H1 (cell line): Measurements from ENCODE around the gene VAPB. TPM values are rescaled to one million over a fixed set of nuclear protein-coding genes. Genes with fewer than 3 reads are reported as not detected.

Experiments used
- CTCF ChIA-PET: fragments of 300-600 bp; sonication (Branson Sonifier 250); formaldehyde crosslinking; loops from one replicate; lab custom pipeline; 2021; ENCODE audit not compliant: partially characterized antibody; lab: Charles Lee
- POLR2A ChIA-PET: fragments of 300-600 bp; sonication (Branson Sonifier 250); formaldehyde crosslinking; loops from one replicate; lab custom pipeline; 2021; ENCODE audit warnings: inconsistent platforms; ENCODE audit not compliant: partially characterized antibody; lab: Charles Lee
- DNase-seq, 2 experiments: peaks; one replicate each; pipeline versions ENCODE4 v3.0.0 to v3.0.0-alpha.2; 2010 to 2022; ENCODE audit warnings: low spot score in 2 of 2, low read depth in 1 of 2, mixed read lengths in 1 of 2
- FAIRE-seq: peaks from 2 replicates; lab custom pipeline; 2011; peaks lifted over from hg19 to GRCh38; lab: Jason Lieb, UNC
- H2AFZ ChIP-seq: 2 replicates; pipeline ENCODE4 v1.8.1; 2012; ENCODE audit warnings: low read length, inconsistent platforms
- H2AK5ac ChIP-seq: 2 replicates; pipeline ENCODE4 v1.6.1; 2013; ENCODE audit warnings: low read depth, low read length
- H2BK120ac ChIP-seq: replicated peaks from 2 replicates; pipeline ENCODE3; 2013; ENCODE audit warnings: low read depth, low read length, inconsistent platforms
- H2BK12ac ChIP-seq: 2 replicates; pipeline ENCODE4 v1.6.1; 2013; ENCODE audit warnings: low read depth, low read length
- H2BK15ac ChIP-seq: 2 replicates; pipeline ENCODE4 v1.6.1; 2013; ENCODE audit warnings: low read length
- H2BK20ac ChIP-seq: 2 replicates; pipeline ENCODE4 v1.6.1; 2013; ENCODE audit warnings: low read length
- H2BK5ac ChIP-seq: 2 replicates; pipeline ENCODE4 v1.6.1; 2013; ENCODE audit warnings: low read depth, low read length
- H3K14ac ChIP-seq: 2 replicates; pipeline ENCODE4 v1.6.1; 2013; ENCODE audit warnings: inconsistent platforms; ENCODE audit not compliant: insufficient read length
- H3K18ac ChIP-seq: 2 replicates; pipeline ENCODE4 v1.6.1; 2013; ENCODE audit warnings: low read length; ENCODE audit errors: extremely low read depth
- H3K23ac ChIP-seq: 2 replicates; pipeline ENCODE4 v1.6.1; 2013; ENCODE audit warnings: inconsistent platforms; ENCODE audit not compliant: insufficient read length
- H3K23me2 ChIP-seq: 2 replicates; pipeline ENCODE4 v1.6.1; 2013; ENCODE audit warnings: low read depth, low read length
- H3K27ac ChIP-seq: 2 replicates; pipeline ENCODE4 v1.6.1; 2011; ENCODE audit warnings: low read depth, low read length, inconsistent platforms
- H3K27me3 ChIP-seq, 4 experiments: replicated peaks in 1 of 4; 1 replicate in 1 of 4; 2 replicates in 3 of 4; pipeline versions ENCODE4 v1.6.1 to v1.8.1; 2011 to 2013; ENCODE audit warnings: low read length in 3 of 4, mild to moderate bottlenecking in 3 of 4, inconsistent platforms in 2 of 4, mixed read lengths in 2 of 4, moderate library complexity in 1 of 4; ENCODE audit not compliant: control insufficient read depth in 3 of 4, insufficient read depth in 3 of 4; ENCODE audit errors: extremely low read depth in 1 of 4
- H3K36me3 ChIP-seq, 4 experiments: 2 replicates each; pipeline versions ENCODE4 v1.6.1 to v1.8.1; 2011 to 2013; ENCODE audit warnings: mild to moderate bottlenecking in 4 of 4, low read length in 3 of 4, moderate library complexity in 2 of 4, control low read depth in 1 of 4, inconsistent platforms in 1 of 4; ENCODE audit not compliant: insufficient read depth in 4 of 4, control insufficient read depth in 2 of 4
- H3K4ac ChIP-seq: replicated peaks from 2 replicates; pipeline ENCODE3; 2013; ENCODE audit warnings: low read length, low read depth, mixed read lengths, inconsistent platforms; ENCODE audit not compliant: insufficient read length
- H3K4me1 ChIP-seq, 4 experiments: replicated peaks in 1 of 4; 1 replicate in 1 of 4; 2 replicates in 3 of 4; pipeline versions ENCODE4 v1.6.1 to v1.8.1; 2011 to 2013; ENCODE audit warnings: low read length in 3 of 4, inconsistent platforms in 2 of 4, mixed read lengths in 1 of 4; ENCODE audit not compliant: insufficient read depth in 4 of 4, control insufficient read depth in 3 of 4
- H3K4me2 ChIP-seq, 2 experiments: 2 replicates each; pipeline versions ENCODE4 v1.6.1 to v1.8.1; 2011 to 2013; ENCODE audit warnings: low read depth in 2 of 2, low read length in 2 of 2, control low read depth in 1 of 2, inconsistent platforms in 1 of 2, mild to moderate bottlenecking in 1 of 2; ENCODE audit not compliant: insufficient read depth in 1 of 2
- H3K4me3 ChIP-seq, 4 experiments: fragments of 200-600, 300-600 bp in 1 of 4; sonication (generic), shearing (Covaris generic), sonication (Bioruptor Twin) in 1 of 4; 2 replicates each; pipeline versions ENCODE4 v1.5.1 to v1.8.1; 2011 to 2016; ENCODE audit warnings: low read length in 4 of 4, low read depth in 3 of 4, control low read depth in 2 of 4, inconsistent platforms in 2 of 4, mild to moderate bottlenecking in 2 of 4, mixed read lengths in 1 of 4, moderate library complexity in 1 of 4; ENCODE audit not compliant: insufficient read depth in 2 of 4; ENCODE audit errors: extremely low read depth in 1 of 4
- H3K56ac ChIP-seq: replicated peaks from 2 replicates; pipeline ENCODE3; 2013; ENCODE audit warnings: low read depth, mild to moderate bottlenecking, mixed read lengths, low read length, inconsistent platforms; ENCODE audit not compliant: insufficient read length
- H3K79me1 ChIP-seq: 2 replicates; pipeline ENCODE4 v1.6.1; 2013; ENCODE audit warnings: low read depth, low read length, control low read depth
- H3K79me2 ChIP-seq, 2 experiments: 2 replicates each; pipeline versions ENCODE4 v1.6.1 to v1.8.1; 2012 to 2013; ENCODE audit warnings: low read length in 2 of 2, mild to moderate bottlenecking in 2 of 2, inconsistent platforms in 1 of 2; ENCODE audit not compliant: insufficient read depth in 2 of 2, control insufficient read depth in 1 of 2
- H3K9ac ChIP-seq, 4 experiments: replicated peaks in 1 of 4; 1 replicate in 1 of 4; 2 replicates in 3 of 4; pipeline versions ENCODE4 v1.6.1 to v1.8.1; 2011 to 2013; ENCODE audit warnings: low read depth in 3 of 4, low read length in 3 of 4, control low read depth in 2 of 4, mild to moderate bottlenecking in 2 of 4, moderate library complexity in 2 of 4, inconsistent platforms in 1 of 4; ENCODE audit errors: extremely low read depth in 1 of 4
- H3K9me3 ChIP-seq, 2 experiments: 2 replicates each; pipeline versions ENCODE4 v1.6.1 to v1.8.1; 2012 to 2013; ENCODE audit warnings: mild to moderate bottlenecking in 2 of 2, moderate library complexity in 2 of 2, control low read depth in 1 of 2, inconsistent platforms in 1 of 2, low read depth in 1 of 2, low read length in 1 of 2, mixed read lengths in 1 of 2; ENCODE audit not compliant: insufficient read depth in 2 of 2
- H4K20me1 ChIP-seq, 2 experiments: replicated peaks in 1 of 2; 2 replicates each; pipeline versions ENCODE3 to v1.8.1; 2011 to 2013; ENCODE audit warnings: inconsistent platforms in 2 of 2, low read length in 2 of 2, mild to moderate bottlenecking in 1 of 2; ENCODE audit not compliant: insufficient read depth in 2 of 2, control insufficient read depth in 1 of 2
- H4K5ac ChIP-seq: 2 replicates; pipeline ENCODE4 v1.6.1; 2013; ENCODE audit warnings: low read length, low read depth, mixed read lengths, inconsistent platforms; ENCODE audit not compliant: insufficient read length
- H4K8ac ChIP-seq: 2 replicates; pipeline ENCODE4 v1.8.0; 2013; ENCODE audit warnings: mild to moderate bottlenecking, moderate library complexity, low read length, inconsistent platforms; ENCODE audit not compliant: insufficient read depth; ENCODE audit errors: extremely low read depth
- H4K91ac ChIP-seq: replicated peaks from 2 replicates; pipeline ENCODE3; 2013; ENCODE audit warnings: low read length, mixed read lengths, inconsistent platforms; ENCODE audit not compliant: insufficient read length
- ASH2L ChIP-seq: fragments of 200-600, 300-600 bp; sonication (generic); IDR thresholded peaks from one replicate; pipeline ENCODE4 v1.7.1; 2017; ENCODE audit warnings: low read length
- NRF1 ChIP-seq: IDR thresholded peaks from 2 replicates; pipeline ENCODE4 v1.6.1; 2011; ENCODE audit warnings: mild to moderate bottlenecking, low read depth, low read length, improper control_type of control experiment
- TAF7 ChIP-seq: optimal IDR thresholded peaks from 2 replicates; pipeline ENCODE3; 2011; ENCODE audit warnings: low read depth, mild to moderate bottlenecking, inconsistent platforms, low read length, moderate library complexity, borderline replicate concordance
- TBP ChIP-seq: IDR thresholded peaks from 2 replicates; pipeline ENCODE4 v1.6.1; 2011; ENCODE audit warnings: low read depth, low read length, improper control_type of control experiment
- TCF12 ChIP-seq: IDR thresholded peaks from 2 replicates; pipeline ENCODE4 v1.6.1; 2011; ENCODE audit warnings: low read depth, mild to moderate bottlenecking, low read length
- YY1 ChIP-seq: IDR thresholded peaks from 2 replicates; pipeline ENCODE4 v1.6.1; 2011; ENCODE audit warnings: low read depth, mild to moderate bottlenecking, low read length
- WGBS, 2 experiments: shearing (Covaris generic) in 1 of 2; methylation state at CpG; one replicate each; pipeline versions ENCODE4 v1.1.6 to v1.1.7; 2013 to 2015; ENCODE audit warnings: low lambda C conversion rate in 2 of 2, mixed read lengths in 2 of 2, inconsistent platforms in 1 of 2, low coverage in 1 of 2, missing lambda C conversion rate in 1 of 2; ENCODE audit not compliant: insufficient replicate concordance in 2 of 2, insufficient coverage in 1 of 2, insufficient read length in 1 of 2; ENCODE audit errors: extremely low coverage in 1 of 2, missing lambda C conversion rate in 1 of 2; 5-methylcytosine and 5-hydroxymethylcytosine counted together
- polyA plus RNA-seq, 7 experiments: library from polyadenylated mRNA; depleted of rRNA in 3 of 7; stranded (reverse) in 5 of 7; unstranded in 2 of 7; fragments of >200 nt in 5 of 7; fragments of 200-250 nt in 2 of 7; gene quantifications; 1 replicate in 5 of 7; 2 replicates in 1 of 7; 4 replicates in 1 of 7; pipeline versions ENCODE4 v1.2.1 to v1.2.3, GENCODE V29; 2011 to 2013; ENCODE audit warnings: missing spikeins in 2 of 7, mixed read lengths in 2 of 7
- total RNA-seq: library from RNA; stranded (reverse); fragmentation: NEBNext Ultra II Directional; extraction: Animal tissue kit (Norgen Biotek cat#: 25700); gene quantifications from 2 replicates; pipeline ENCODE4 v1.2.1, GENCODE V29; 2021
- TF ChIP-seq, protein P1 (sequence below): IDR thresholded peaks from 2 replicates; pipeline ENCODE4 v1.6.1; 2011; ENCODE audit warnings: low read depth, mild to moderate bottlenecking, low read length; ENCODE audit not compliant: insufficient read depth
- TF ChIP-seq, protein P2 (sequence below), 3 experiments: IDR thresholded peaks; 1 replicate in 2 of 3; 2 replicates in 1 of 3; pipeline versions ENCODE4 v1.5.1 to v1.6.1; 2011; ENCODE audit warnings: low read length in 3 of 3, mild to moderate bottlenecking in 3 of 3, inconsistent platforms in 2 of 3, low read depth in 1 of 3, moderate library complexity in 1 of 3; ENCODE audit not compliant: insufficient read depth in 1 of 3; ENCODE audit errors: control extremely low read depth in 1 of 3

Gene VAPB
- total and polyA plus RNA-seq, 2 of the 8 experiments (the other 6 are each of a cell fraction or from before 2014, with no cell fraction given): 24.4 to 62.8 TPM

- no peak overlapping the region for H3K4ac ChIP-seq
- no peak overlapping the region for H2AFZ ChIP-seq
- H3K4me3 ChIP-seq: no peak overlapping the region
- no peak overlapping the region for H2BK120ac ChIP-seq
- H2BK12ac ChIP-seq: no peak overlapping the region
- H2BK15ac ChIP-seq: no peak overlapping the region
- H4K20me1 ChIP-seq: peaks cover 0 to 2% of the 10 kb centered on the region in 2 experiments
- no peak overlapping the region for H2BK5ac ChIP-seq
- no peak for DNase-seq
- no peak overlapping the region for H4K8ac ChIP-seq
- H3K4me1 ChIP-seq: peaks cover 1 to 7% (median 4%) of the 10 kb centered on the region in 4 experiments; a peak in 6 of 7 replicates
- no peak overlapping the region for H2BK20ac ChIP-seq
- ChIA-PET CTCF (interaction anchor here (0.8 kb wide), 2 partner anchors 48 to 98 kb away, joined by 3 read pairs; no protein-coding TSS in a partner anchor), POLR2A (interaction anchor here (2.3 kb wide), 1 partner anchor 8 kb away, joined by 6 read pairs; no protein-coding TSS in a partner anchor)
- H3K9ac ChIP-seq: no peak overlapping the region
- H3K4me2 ChIP-seq: no peak overlapping the region
- no peak overlapping the region for H3K18ac ChIP-seq
- no peak overlapping the region for H3K56ac ChIP-seq
- H3K9me3 ChIP-seq: no peaks in the 10 kb centered on the region
- no peak overlapping the region for H4K5ac ChIP-seq
- H3K79me2 ChIP-seq: 0 out of 4 replicates have a peak, but pooled peaks cover 0 to 3% of the 10 kb centered on the region in 2 experiments
- H3K23me2 ChIP-seq: no peaks in the 10 kb centered on the region
- no peak overlapping the region for H3K14ac ChIP-seq
- no peak overlapping the region for H3K23ac ChIP-seq
- H2AK5ac ChIP-seq: no peak overlapping the region
- WGBS, 2 experiments: 91% methylated on average over 4 of the region's 4 CpGs; no CpG with 5 or more reads in 1 of the 2 experiments
- H3K27ac ChIP-seq: no peak overlapping the region
- no peak overlapping the region for H4K91ac ChIP-seq
- no peak for TF ChIP-seq TAF7
- TF ChIP-seq YY1: no peak
- TF ChIP-seq TCF12: no peak
- TF ChIP-seq ASH2L: no peak
- TF ChIP-seq, protein P1, sequence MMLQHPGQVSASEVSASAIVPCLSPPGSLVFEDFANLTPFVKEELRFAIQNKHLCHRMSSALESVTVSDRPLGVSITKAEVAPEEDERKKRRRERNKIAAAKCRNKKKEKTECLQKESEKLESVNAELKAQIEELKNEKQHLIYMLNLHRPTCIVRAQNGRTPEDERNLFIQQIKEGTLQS: no peak
- no peak for TF ChIP-seq NRF1
- TF ChIP-seq TBP: no peak
- TF ChIP-seq, protein P2, sequence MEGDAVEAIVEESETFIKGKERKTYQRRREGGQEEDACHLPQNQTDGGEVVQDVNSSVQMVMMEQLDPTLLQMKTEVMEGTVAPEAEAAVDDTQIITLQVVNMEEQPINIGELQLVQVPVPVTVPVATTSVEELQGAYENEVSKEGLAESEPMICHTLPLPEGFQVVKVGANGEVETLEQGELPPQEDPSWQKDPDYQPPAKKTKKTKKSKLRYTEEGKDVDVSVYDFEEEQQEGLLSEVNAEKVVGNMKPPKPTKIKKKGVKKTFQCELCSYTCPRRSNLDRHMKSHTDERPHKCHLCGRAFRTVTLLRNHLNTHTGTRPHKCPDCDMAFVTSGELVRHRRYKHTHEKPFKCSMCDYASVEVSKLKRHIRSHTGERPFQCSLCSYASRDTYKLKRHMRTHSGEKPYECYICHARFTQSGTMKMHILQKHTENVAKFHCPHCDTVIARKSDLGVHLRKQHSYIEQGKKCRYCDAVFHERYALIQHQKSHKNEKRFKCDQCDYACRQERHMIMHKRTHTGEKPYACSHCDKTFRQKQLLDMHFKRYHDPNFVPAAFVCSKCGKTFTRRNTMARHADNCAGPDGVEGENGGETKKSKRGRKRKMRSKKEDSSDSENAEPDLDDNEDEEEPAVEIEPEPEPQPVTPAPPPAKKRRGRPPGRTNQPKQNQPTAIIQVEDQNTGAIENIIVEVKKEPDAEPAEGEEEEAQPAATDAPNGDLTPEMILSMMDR (IDR thresholded peaks at IDR 0.05; ENCODE audit: control extremely low read depth in 1 of 3, insufficient read depth in 1 of 3, low read depth in 1 of 3, low read length in 3 of 3): no peak
- H3K27me3 ChIP-seq: no peaks in the 10 kb centered on the region
- peaks cover 3 to 15% (median 6%) of the 10 kb centered on the region in 4 experiments; a peak in 4 of 8 replicates for H3K36me3 ChIP-seq
- peaks cover 2% of the 10 kb centered on the region; the same call in 1 of the 2 replicates for H3K79me1 ChIP-seq
- no peak for FAIRE-seq
These were observed 44.3 kb upstream of the VAPB start for GRCh38 chr20:58344741-58345140.
